Neural progenitor cell (in vitro differentiated cells): ENCODE data around the gene RIPK4. TPM values are rescaled to one million over a fixed set of nuclear protein-coding genes. Genes with fewer than 3 reads are reported as not detected.

Experiments
- DNase-seq: peaks from one replicate; pipeline ENCODE4 v3.0.0-alpha.2; 2016; ENCODE audit warnings: low spot score
- H2AFZ ChIP-seq: fragments of 200-600 bp; sonication (generic); replicated peaks from 2 replicates; pipeline ENCODE4 v1.6.1; 2016; ENCODE audit warnings: antibody characterized with exemption
- H3F3A ChIP-seq: fragments of 200-600 bp; sonication (generic); 2 replicates; pipeline ENCODE4 v1.6.1; 2016; ENCODE audit warnings: antibody characterized with exemption, low read depth
- H3K27ac ChIP-seq: fragments of 200-600 bp; sonication (generic); 2 replicates; pipeline ENCODE4 v1.5.1; 2016; ENCODE audit warnings: mild to moderate bottlenecking
- H3K27me3 ChIP-seq: fragments of 200-600 bp; sonication (generic); 2 replicates; pipeline ENCODE4 v1.6.1; 2016; ENCODE audit warnings: mild to moderate bottlenecking, moderate library complexity
- H3K36me3 ChIP-seq: fragments of 200-600 bp; sonication (generic); 2 replicates; pipeline ENCODE4 v1.5.1; 2016
- H3K4me1 ChIP-seq: fragments of 200-600 bp; sonication (generic); 2 replicates; pipeline ENCODE4 v1.6.1; 2016; ENCODE audit warnings: mixed run types
- H3K4me2 ChIP-seq: fragments of 200-600 bp; sonication (generic); 2 replicates; pipeline ENCODE4 v1.6.1; 2016
- H3K4me3 ChIP-seq: fragments of 200-600 bp; sonication (generic); 2 replicates; pipeline ENCODE4 v1.5.1; 2016
- H3K79me2 ChIP-seq: fragments of 200-600 bp; sonication (generic); 2 replicates; pipeline ENCODE4 v1.6.1; 2016; ENCODE audit warnings: low read depth
- H3K9ac ChIP-seq: fragments of 200-600 bp; sonication (generic); 2 replicates; pipeline ENCODE4 v1.6.1; 2016
- H3K9me3 ChIP-seq: fragments of 200-600 bp; sonication (generic); 2 replicates; pipeline ENCODE4 v1.5.1; 2016; ENCODE audit warnings: low read depth
- H4K20me1 ChIP-seq: fragments of 200-600 bp; sonication (generic); 2 replicates; pipeline ENCODE4 v1.6.1; 2016; ENCODE audit warnings: low read depth
- H3K27ac Mint-ChIP-seq: 3 replicates; pipeline ENCODE4 v1.8.0; 2021; ENCODE audit warnings: mixed read lengths
- H3K27me3 Mint-ChIP-seq: 2 replicates; pipeline ENCODE4 v1.8.0; 2022; ENCODE audit warnings: low read depth, mild to moderate bottlenecking, inconsistent platforms, moderate library complexity, mixed read lengths; ENCODE audit not compliant: insufficient read depth
- H3K36me3 Mint-ChIP-seq: 3 replicates; pipeline ENCODE4 v1.8.0; 2021; ENCODE audit warnings: mixed read lengths
- H3K4me1 Mint-ChIP-seq: 3 replicates; pipeline ENCODE4 v1.8.0; 2021; ENCODE audit warnings: mixed read lengths
- H3K4me3 Mint-ChIP-seq: 3 replicates; pipeline ENCODE4 v1.8.0; 2021; ENCODE audit warnings: mild to moderate bottlenecking, moderate library complexity, mixed read lengths
- H3K9me3 Mint-ChIP-seq: 3 replicates; pipeline ENCODE4 v1.8.0; 2020; ENCODE audit warnings: mixed read lengths
- CTCF ChIP-seq: fragments of 200-600 bp; sonication (generic); IDR thresholded peaks from 2 replicates; pipeline ENCODE4 v1.5.1; 2017; ENCODE audit warnings: antibody characterized with exemption, mild to moderate bottlenecking
- EZH2 ChIP-seq: fragments of 200-600 bp; sonication (generic); IDR thresholded peaks from 2 replicates; pipeline ENCODE4 v1.6.1; 2017; ENCODE audit warnings: antibody characterized with exemption, mild to moderate bottlenecking, moderate library complexity
- EZH2phosphoT487 ChIP-seq: fragments of 200-600 bp; sonication (generic); IDR thresholded peaks from 2 replicates; pipeline ENCODE4 v1.6.1; 2017; ENCODE audit warnings: antibody characterized with exemption
- total RNA-seq: library from RNA; depleted of rRNA; stranded (reverse); fragments of >200 nt; gene quantifications from 2 replicates; pipeline ENCODE4 v1.2.3, GENCODE V29; 2015; ENCODE audit warnings: low replicate concordance

Gene RIPK4
- total RNA-seq, 1 donor from 2014 or later: 1.3 TPM

GRCh38 chr21:41754479-41754891, 12.4 kb downstream of the RIPK4 start:
- Histone ChIP-seq H3F3A (peaks cover 21% of the 10 kb centered on the region), H2AFZ (peak overlapping the region; percentile 53), H3K36me3 (no peaks in the 10 kb centered on the region), H3K4me1 (peaks cover 46% of the 10 kb centered on the region), H3K4me2 (no peak overlapping the region), H3K4me3 (no peak overlapping the region), H3K79me2 (no peaks in the 10 kb centered on the region), H3K9me3 (no peaks in the 10 kb centered on the region), H3K9ac (no peak overlapping the region), H4K20me1 (peaks cover 16% of the 10 kb centered on the region), H3K27ac (no peak overlapping the region), H3K27me3 (no peaks in the 10 kb centered on the region)
- Mint-ChIP-seq H3K4me1 (peaks cover 66% of the 10 kb centered on the region), H3K27me3 (peaks cover 19% of the 10 kb centered on the region), H3K9me3 (no peaks in the 10 kb centered on the region), H3K27ac (no peak overlapping the region), H3K4me3 (no peak overlapping the region), H3K36me3 (no peaks in the 10 kb centered on the region)
- DNase-seq: peak; percentile 43
- TF ChIP-seq EZH2 (no peak), EZH2phosphoT487 (no peak), CTCF (no peak)

DNA sequence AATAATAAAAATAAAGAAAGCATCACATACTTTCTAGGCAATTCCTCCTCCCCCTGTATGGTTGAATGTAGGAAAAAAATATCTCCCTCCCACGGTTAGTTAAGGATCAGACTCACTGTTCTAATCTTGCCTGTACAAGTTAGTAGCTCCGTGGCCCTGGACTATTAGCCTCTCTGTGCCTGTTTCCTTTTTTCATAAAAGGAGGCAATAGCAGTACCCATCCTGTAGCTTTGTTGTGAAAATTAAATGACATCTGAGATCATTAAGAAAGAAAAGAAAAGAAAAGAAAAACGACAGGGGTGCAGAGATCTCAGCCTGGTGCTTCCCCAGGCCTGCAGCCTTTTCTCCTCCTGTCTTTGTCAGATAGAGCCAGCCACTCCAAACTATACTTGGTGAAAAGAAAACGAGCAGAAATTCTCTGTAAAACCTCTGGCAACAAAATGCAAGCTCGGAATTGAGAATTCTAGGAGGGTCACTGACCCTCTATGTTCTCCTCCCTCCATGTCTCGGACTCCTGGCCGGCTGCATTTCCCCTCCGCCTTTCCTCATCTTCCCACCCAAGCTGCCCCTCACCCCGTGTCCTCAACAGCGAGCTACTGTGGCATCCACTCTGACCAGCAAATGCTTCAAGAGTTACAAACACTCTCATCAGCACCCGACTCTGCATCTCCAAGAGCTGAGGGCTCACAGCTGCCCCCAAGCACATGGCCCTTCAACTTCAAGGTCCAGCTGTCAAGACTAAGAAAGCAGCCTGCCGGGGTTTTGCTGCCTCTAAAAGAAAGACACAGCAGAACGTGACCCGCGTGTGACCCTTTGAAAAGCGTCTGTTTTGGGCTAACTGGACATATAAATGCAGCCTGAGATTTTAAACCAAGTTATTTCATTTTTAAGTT, 13.6 kb downstream of the RIPK4 start:
- no peak overlapping the region for H3K9ac ChIP-seq
- no peak overlapping the region for H2AFZ ChIP-seq
- H3K27ac ChIP-seq: no peak overlapping the region
- Mint-ChIP-seq H3K36me3 (no peaks in the 10 kb centered on the region), H3K4me1 (peaks cover 70% of the 10 kb centered on the region), H3K9me3 (no peaks in the 10 kb centered on the region), H3K27ac (peak overlapping the region; percentile 75), H3K27me3 (peaks cover 19% of the 10 kb centered on the region), H3K4me3 (peak overlapping the region; percentile 31)
- peaks cover 19% of the 10 kb centered on the region for H4K20me1 ChIP-seq
- no peak overlapping the region for H3K4me3 ChIP-seq
- peaks cover 51% of the 10 kb centered on the region for H3K4me1 ChIP-seq
- H3F3A ChIP-seq: peaks cover 21% of the 10 kb centered on the region
- no peaks in the 10 kb centered on the region for H3K9me3 ChIP-seq
- no peak for DNase-seq
- no peaks in the 10 kb centered on the region for H3K27me3 ChIP-seq
- H3K79me2 ChIP-seq: no peaks in the 10 kb centered on the region
- H3K4me2 ChIP-seq: no peak overlapping the region
- TF ChIP-seq EZH2 (no peak), EZH2phosphoT487 (no peak), CTCF (no peak)
- no peaks in the 10 kb centered on the region for H3K36me3 ChIP-seq

DNA sequence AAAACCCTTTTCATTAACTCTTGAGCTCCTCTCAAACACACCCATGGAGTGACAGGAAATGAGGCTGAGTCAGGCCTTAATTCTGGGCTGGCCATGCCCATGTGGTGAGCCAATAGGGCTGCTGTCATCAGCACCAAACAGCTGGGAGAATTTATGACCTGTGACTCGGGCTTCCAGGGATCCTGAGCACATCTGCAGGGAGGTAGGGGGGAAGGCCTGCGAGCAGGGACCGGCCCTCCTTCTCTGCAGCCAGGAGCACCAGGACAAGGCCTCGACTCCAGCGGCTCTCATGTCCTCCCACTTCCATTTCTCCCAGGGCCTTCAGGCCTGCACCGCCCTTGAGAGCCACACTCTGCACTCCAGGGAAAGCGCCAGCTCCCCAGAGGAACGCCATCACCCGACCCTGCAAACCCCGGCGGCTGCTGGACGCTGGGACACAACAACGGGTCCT, 14.6 kb downstream of the RIPK4 start:
- no peaks in the 10 kb centered on the region for H3K9me3 Mint-ChIP-seq
- Histone ChIP-seq H4K20me1 (peaks cover 19% of the 10 kb centered on the region), H3K36me3 (no peaks in the 10 kb centered on the region), H3K4me3 (no peak overlapping the region), H3K4me1 (peaks cover 51% of the 10 kb centered on the region), H3K79me2 (no peaks in the 10 kb centered on the region), H3K4me2 (no peak overlapping the region), H3K27ac (no peak overlapping the region), H3K9ac (no peak overlapping the region), H2AFZ (no peak overlapping the region), H3K27me3 (no peaks in the 10 kb centered on the region), H3K9me3 (no peaks in the 10 kb centered on the region), H3F3A (peaks cover 21% of the 10 kb centered on the region)
- TF ChIP-seq EZH2: no peak
- TF ChIP-seq EZH2phosphoT487: no peak
- TF ChIP-seq CTCF: no peak
- H3K27ac Mint-ChIP-seq: peak overlapping the region; percentile 36
- H3K4me3 Mint-ChIP-seq: no peak overlapping the region
- peaks cover 76% of the 10 kb centered on the region for H3K4me1 Mint-ChIP-seq
- no peaks in the 10 kb centered on the region for H3K36me3 Mint-ChIP-seq
- no peak for DNase-seq
- H3K27me3 Mint-ChIP-seq: peaks cover 23% of the 10 kb centered on the region
